Liver (tissue), 9 donors: ENCODE measurements around the gene TTYH2. TPM values are rescaled to one million over a fixed set of nuclear protein-coding genes. Genes with fewer than 3 reads are reported as not detected.

Experiments used
- DNase-seq: peaks from one replicate; pipeline ENCODE4 v3.0.0-alpha.2; 2017; ENCODE audit warnings: low spot score
- H3K27ac ChIP-seq, 2 donors: one replicate each; pipeline ENCODE4 v1.7.0; 2013; ENCODE audit warnings: inconsistent platforms in 2 of 2, low read length in 2 of 2, control low read depth in 1 of 2, low read depth in 1 of 2, mild to moderate bottlenecking in 1 of 2
- H3K27me3 ChIP-seq, 4 donors: one replicate each; pipeline versions ENCODE4 v1.6.1 to v1.7.0; 2013; ENCODE audit warnings: low read length in 3 of 4, inconsistent platforms in 1 of 4, mild to moderate bottlenecking in 1 of 4, moderate library complexity in 1 of 4; ENCODE audit not compliant: control insufficient read depth in 4 of 4, insufficient read depth in 4 of 4
- H3K36me3 ChIP-seq, 4 donors: one replicate each; pipeline versions ENCODE4 v1.6.1 to v1.7.0; 2013; ENCODE audit warnings: low read length in 3 of 4, mild to moderate bottlenecking in 3 of 4, low read depth in 1 of 4, moderate library complexity in 1 of 4; ENCODE audit not compliant: control insufficient read depth in 4 of 4, insufficient read depth in 3 of 4
- H3K4me1 ChIP-seq, 4 donors: one replicate each; pipeline versions ENCODE4 v1.6.1 to v1.7.0; 2013; ENCODE audit warnings: low read length in 3 of 4, mild to moderate bottlenecking in 3 of 4, moderate library complexity in 1 of 4; ENCODE audit not compliant: control insufficient read depth in 4 of 4, insufficient read depth in 4 of 4
- H3K4me3 ChIP-seq, 3 donors: one replicate each; pipeline versions ENCODE4 v1.6.1 to v1.7.0; 2013; ENCODE audit warnings: low read length in 3 of 3, control low read depth in 1 of 3, low read depth in 1 of 3, mild to moderate bottlenecking in 1 of 3
- H3K9ac ChIP-seq, 2 donors: one replicate each; pipeline ENCODE4 v1.7.0; 2013; ENCODE audit warnings: low read length in 2 of 2, mild to moderate bottlenecking in 2 of 2, moderate library complexity in 2 of 2, control low read depth in 1 of 2, low read depth in 1 of 2
- H3K9me3 ChIP-seq, 4 donors: one replicate each; pipeline versions ENCODE4 v1.6.1 to v1.7.0; 2013; ENCODE audit warnings: low read length in 3 of 4; ENCODE audit not compliant: control insufficient read depth in 4 of 4
- ATF3 ChIP-seq: IDR thresholded peaks from 2 replicates; pipeline ENCODE4 v1.6.1; 2016; ENCODE audit warnings: antibody characterized with exemption
- CTCF ChIP-seq: fragments of 150-350 bp; IDR thresholded peaks from 2 replicates; pipeline ENCODE4 v1.5.1; 2017; ENCODE audit warnings: improper control_type of control experiment, low read depth, low read length; ENCODE audit not compliant: missing input control
- EGR1 ChIP-seq, 2 donors: IDR thresholded peaks; 2 replicates each; pipeline ENCODE4 v1.6.1; 2016 to 2018; ENCODE audit warnings: antibody characterized with exemption in 2 of 2, low read depth in 2 of 2
- FOXA1 ChIP-seq: IDR thresholded peaks from 2 replicates; pipeline ENCODE4 v1.6.1; 2016; ENCODE audit warnings: antibody characterized with exemption
- FOXA2 ChIP-seq: IDR thresholded peaks from 2 replicates; pipeline ENCODE4 v1.6.1; 2016; ENCODE audit warnings: antibody characterized with exemption
- GABPA ChIP-seq, 2 donors: IDR thresholded peaks in 1 of 2; conservative IDR thresholded peaks in 1 of 2; 2 replicates each; pipeline ENCODE4 v1.6.1; 2016; ENCODE audit warnings: antibody characterized with exemption in 2 of 2, mild to moderate bottlenecking in 1 of 2, moderate library complexity in 1 of 2
- HNF4A ChIP-seq, 2 donors: conservative IDR thresholded peaks; 2 replicates each; pipeline ENCODE4 v1.6.1; 2016; ENCODE audit warnings: antibody characterized with exemption in 2 of 2, mild to moderate bottlenecking in 2 of 2
- HNF4G ChIP-seq: IDR thresholded peaks from 2 replicates; pipeline ENCODE4 v1.6.1; 2016; ENCODE audit warnings: antibody characterized with exemption
- JUND ChIP-seq, 2 donors: IDR thresholded peaks; 2 replicates each; pipeline ENCODE4 v1.6.1; 2016; ENCODE audit warnings: antibody characterized with exemption in 2 of 2
- MAX ChIP-seq: IDR thresholded peaks from 2 replicates; pipeline ENCODE4 v1.6.1; 2016; ENCODE audit warnings: antibody characterized with exemption
- NR2F2 ChIP-seq: IDR thresholded peaks from 2 replicates; pipeline ENCODE4 v1.6.1; 2016; ENCODE audit warnings: antibody characterized with exemption
- RAD21 ChIP-seq, 2 donors: IDR thresholded peaks; 2 replicates each; pipeline ENCODE4 v1.6.1; 2016; ENCODE audit warnings: antibody characterized with exemption in 2 of 2, mild to moderate bottlenecking in 2 of 2
- REST ChIP-seq: IDR thresholded peaks from 2 replicates; pipeline ENCODE4 v1.6.1; 2016; ENCODE audit warnings: antibody characterized with exemption, mild to moderate bottlenecking
- RXRA ChIP-seq, 2 donors: IDR thresholded peaks; 2 replicates each; pipeline ENCODE4 v1.6.1; 2017 to 2018; ENCODE audit warnings: antibody characterized with exemption in 2 of 2, mild to moderate bottlenecking in 1 of 2
- SP1 ChIP-seq: IDR thresholded peaks from 2 replicates; pipeline ENCODE4 v1.6.1; 2018; ENCODE audit warnings: antibody characterized with exemption, mild to moderate bottlenecking
- TAF1 ChIP-seq: conservative IDR thresholded peaks from 2 replicates; pipeline ENCODE4 v1.6.1; 2016; ENCODE audit warnings: antibody characterized with exemption, mild to moderate bottlenecking
- YY1 ChIP-seq: IDR thresholded peaks from 2 replicates; pipeline ENCODE4 v1.6.1; 2016; ENCODE audit warnings: antibody characterized with exemption, mild to moderate bottlenecking
- ZBTB33 ChIP-seq: IDR thresholded peaks from 2 replicates; pipeline ENCODE4 v1.6.1; 2016; ENCODE audit warnings: antibody characterized with exemption
- WGBS: extraction: QIAGEN DNeasy Blood & Tissue Kit; methylation state at CpG from one replicate; pipeline ENCODE4 v1.1.7; 2013; 5-methylcytosine and 5-hydroxymethylcytosine counted together
- polyA plus RNA-seq, 2 donors: library from polyadenylated mRNA; stranded (reverse) in 1 of 2; unstranded in 1 of 2; fragments of 200-250 nt in 1 of 2; fragments of >200 nt in 1 of 2; fragmentation: Nextera tagmentation in 1 of 2; extraction: Ambion mirVana in 1 of 2; gene quantifications; one replicate each; pipeline versions ENCODE4 v1.2.1 to v1.2.3, GENCODE V29; 2013 to 2015
- total RNA-seq, 2 donors: library from RNA; depleted of rRNA; stranded (reverse); fragments of >200 nt; gene quantifications; one replicate each; pipeline ENCODE4 v1.2.3, GENCODE V29; 2014
- donor health status: healthy.
- donor health status: healthy.
- donor health status: healthy.
- donor health status: healthy.
- donor health status: healthy.

The TTYH2 gene
- total and polyA plus RNA-seq, 4 donors, result 0.40 to 2.4 (median 0.99) TPM

- Histone ChIP-seq H3K9ac (no peak overlapping the region), H3K36me3 (no peaks in the 10 kb centered on the region), H3K27me3 (peaks cover 0 to 8% (median 5%) of the 10 kb centered on the region in 4 donors), H3K27ac (no peak overlapping the region), H3K4me3 (no peak overlapping the region), H3K9me3 (no peaks in the 10 kb centered on the region), H3K4me1 (no peaks in the 10 kb centered on the region)
- 11% methylated on average over 1 of the region's 1 CpG for WGBS
- TF ChIP-seq ZBTB33 (no peak), YY1 (no peak), ATF3 (no peak), RAD21 (IDR thresholded peaks at IDR 0.05) (no peak)
- DNase-seq, result no peak
Measured at GRCh38 chr17:74177018-74177450, 36.3 kb upstream of the TTYH2 start.

- 56% methylated on average over 4 of the region's 4 CpGs for WGBS
- TF ChIP-seq YY1, result no peak
- TF ChIP-seq REST, result no peak
- no peak for TF ChIP-seq FOXA2
- TF ChIP-seq TAF1, result no peak
- no peak for TF ChIP-seq JUND (IDR thresholded peaks at IDR 0.05)
- no peak for TF ChIP-seq SP1
- TF ChIP-seq FOXA1, result no peak
- no peak for TF ChIP-seq NR2F2
- no peak for TF ChIP-seq RXRA (IDR thresholded peaks at IDR 0.05)
- no peak for TF ChIP-seq ZBTB33
- no peak for TF ChIP-seq GABPA (IDR thresholded peaks at IDR 0.05 in 1 of 2, conservative IDR thresholded peaks at IDR 0.05 in 1 of 2)
- TF ChIP-seq EGR1 (IDR thresholded peaks at IDR 0.05; ENCODE audit: low read depth in 2 of 2), result no peak
- no peak for TF ChIP-seq HNF4G
- TF ChIP-seq RAD21 (IDR thresholded peaks at IDR 0.05), result no peak
- no peak for TF ChIP-seq CTCF
- no peak for TF ChIP-seq HNF4A (conservative IDR thresholded peaks at IDR 0.05)
- no peak for TF ChIP-seq MAX
- TF ChIP-seq ATF3, result no peak
Measured at GRCh38 chr17:74179576-74179975, 33.8 kb upstream of the TTYH2 start.

More at GRCh38 chr17:74179576-74179975, 33.8 kb upstream of the TTYH2 start:
- Histone ChIP-seq H3K9me3 (no peaks in the 10 kb centered on the region), H3K27ac (no peak overlapping the region), H3K36me3 (no peaks in the 10 kb centered on the region), H3K4me3 (no peak overlapping the region), H3K27me3 (peaks cover 0 to 8% (median 3%) of the 10 kb centered on the region in 4 donors), H3K4me1 (no peaks in the 10 kb centered on the region), H3K9ac (no peak overlapping the region)
- DNase-seq, result no peak
